Middle frontal gyrus (tissue), 1 donor: ENCODE data around the gene DRD2.

ENCODE experiments used
- DNase-seq: peaks from one replicate; pipeline ENCODE4 v3.0.0-alpha.2; 2015; ENCODE audit warnings: low spot score; ENCODE audit errors: extremely low spot score

DRD2 gene

GRCh38 chr11:113446112-113446511, 29.1 kb downstream of the DRD2 start:
- DNase-seq = no peak

GRCh38 chr11:113444502-113445123, 30.6 kb downstream of the DRD2 start:
- no peak for DNase-seq

DNA sequence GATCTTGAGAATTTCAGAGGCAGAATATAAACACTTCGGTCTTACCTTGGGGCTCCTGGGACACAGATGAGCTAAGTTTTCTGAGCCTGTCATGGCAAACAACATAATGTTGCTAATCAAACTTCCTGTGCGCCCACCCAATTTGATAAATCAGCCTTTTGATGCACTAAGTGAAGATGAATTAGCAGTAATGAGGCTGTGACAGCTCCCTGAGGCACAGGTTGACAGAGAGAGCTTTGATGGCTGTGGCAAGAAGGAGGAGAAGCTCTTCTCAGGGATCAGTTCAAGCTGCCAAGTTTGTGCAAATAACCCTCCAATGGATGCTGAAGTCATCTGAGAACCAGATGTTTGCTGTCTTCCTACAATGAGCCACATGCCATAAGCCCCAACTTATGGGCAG, 34.4 kb downstream of the DRD2 start:
- DNase-seq = no peak

- no peak for DNase-seq
Observed at GRCh38 chr11:113436672-113437252, 38.4 kb downstream of the DRD2 start.

- DNase-seq = no peak
Observed at GRCh38 chr11:113435190-113435968, 39.8 kb downstream of the DRD2 start.

DNA sequence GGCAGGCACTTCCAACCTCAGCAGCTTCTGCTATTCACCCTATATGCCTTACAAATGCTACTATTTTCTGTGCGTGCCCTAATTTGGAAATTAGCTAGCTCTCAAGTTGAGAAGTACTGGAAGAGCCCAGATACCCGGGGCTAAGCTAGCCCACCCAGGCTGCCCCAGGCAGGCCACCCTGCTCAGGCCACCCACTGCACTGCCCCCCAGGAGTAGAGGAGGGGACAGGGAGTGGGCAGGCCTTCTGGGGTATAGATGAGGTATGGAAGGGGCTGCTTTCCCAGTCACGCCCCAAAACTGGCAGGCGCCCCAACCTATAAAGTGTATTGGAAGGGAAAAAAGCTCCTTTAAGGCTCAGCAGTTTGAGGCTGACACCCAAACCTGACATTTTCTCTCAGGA, 43.5 kb downstream of the DRD2 start:
- DNase-seq = no peak

- no peak for DNase-seq
Observed at GRCh38 chr11:113426686-113427085, 48.5 kb downstream of the DRD2 start.

- DNase-seq = no peak
Observed at GRCh38 chr11:113420808-113421207, 54.4 kb downstream of the DRD2 start.

DNA sequence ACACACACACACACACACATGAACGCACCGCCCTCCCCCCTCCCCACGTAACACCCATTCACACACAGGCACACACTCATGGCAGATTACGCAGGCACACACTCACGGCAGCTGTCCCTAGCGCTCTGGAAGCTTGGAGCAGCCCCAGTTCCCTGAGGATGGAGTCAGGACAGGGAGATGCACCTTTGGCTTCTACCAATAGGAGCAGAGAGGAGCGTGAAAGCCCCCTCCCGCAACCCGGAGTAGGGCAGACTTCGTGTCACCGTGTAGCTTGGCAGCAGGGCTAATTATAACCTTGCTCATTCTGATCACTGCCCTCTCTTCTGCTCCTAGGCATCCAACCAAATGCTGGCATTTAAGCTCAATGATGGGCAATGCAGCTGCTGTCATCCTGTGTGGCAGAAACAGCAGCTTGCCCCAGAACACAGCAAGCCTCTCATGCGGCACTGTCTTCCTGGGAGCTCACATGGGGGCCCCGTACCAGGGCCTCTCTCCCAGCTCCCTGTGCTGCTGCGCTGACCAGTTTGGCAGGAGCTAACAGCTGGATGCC, 55.7 kb downstream of the DRD2 start:
- DNase-seq = no peak

GRCh38 chr11:113417428-113417827, 57.8 kb downstream of the DRD2 start:
- no peak for DNase-seq

GRCh38 chr11:113415343-113415742, 59.9 kb downstream of the DRD2 start:
- no peak for DNase-seq

DNA sequence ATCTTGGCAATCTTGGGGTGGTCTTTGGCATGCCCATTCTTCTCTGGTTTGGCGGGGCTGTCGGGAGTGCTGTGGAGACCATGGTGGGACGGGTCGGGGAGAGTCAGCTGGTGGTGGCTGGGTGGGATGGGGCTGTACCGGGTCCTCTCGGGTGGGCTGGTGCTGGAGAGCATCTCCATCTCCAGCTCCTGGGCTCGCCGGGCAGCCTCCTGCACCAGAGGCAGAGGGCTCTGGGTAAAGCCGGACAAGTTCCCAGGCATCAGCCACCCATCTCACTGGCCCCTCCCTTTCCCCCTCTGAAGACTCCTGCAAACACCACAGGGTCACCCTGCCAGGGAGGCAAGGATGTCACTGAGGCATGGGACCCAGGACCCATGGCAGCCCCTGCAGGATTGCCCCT, 62.5 kb downstream of the DRD2 start:
- no peak for DNase-seq

DNA sequence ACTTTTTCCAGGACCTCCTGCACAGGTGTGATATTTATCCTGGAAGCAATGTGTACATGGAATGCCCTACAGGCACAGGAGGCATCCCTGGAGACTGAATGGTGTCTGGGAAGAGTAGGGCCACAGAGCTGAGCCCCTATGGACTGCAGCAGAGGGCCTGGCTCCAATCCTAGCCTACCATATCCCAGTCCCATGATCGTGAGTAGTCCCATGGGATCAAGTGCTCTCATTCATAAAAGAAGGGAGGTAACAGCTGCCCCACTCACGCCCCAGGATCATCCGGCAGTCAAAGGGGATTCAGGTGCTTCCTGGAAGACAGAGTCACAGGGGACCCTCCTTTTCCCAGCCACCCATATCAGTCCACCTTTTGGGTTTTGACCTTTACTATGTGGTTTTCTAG, 63.7 kb downstream of the DRD2 start:
- no peak for DNase-seq

DNA sequence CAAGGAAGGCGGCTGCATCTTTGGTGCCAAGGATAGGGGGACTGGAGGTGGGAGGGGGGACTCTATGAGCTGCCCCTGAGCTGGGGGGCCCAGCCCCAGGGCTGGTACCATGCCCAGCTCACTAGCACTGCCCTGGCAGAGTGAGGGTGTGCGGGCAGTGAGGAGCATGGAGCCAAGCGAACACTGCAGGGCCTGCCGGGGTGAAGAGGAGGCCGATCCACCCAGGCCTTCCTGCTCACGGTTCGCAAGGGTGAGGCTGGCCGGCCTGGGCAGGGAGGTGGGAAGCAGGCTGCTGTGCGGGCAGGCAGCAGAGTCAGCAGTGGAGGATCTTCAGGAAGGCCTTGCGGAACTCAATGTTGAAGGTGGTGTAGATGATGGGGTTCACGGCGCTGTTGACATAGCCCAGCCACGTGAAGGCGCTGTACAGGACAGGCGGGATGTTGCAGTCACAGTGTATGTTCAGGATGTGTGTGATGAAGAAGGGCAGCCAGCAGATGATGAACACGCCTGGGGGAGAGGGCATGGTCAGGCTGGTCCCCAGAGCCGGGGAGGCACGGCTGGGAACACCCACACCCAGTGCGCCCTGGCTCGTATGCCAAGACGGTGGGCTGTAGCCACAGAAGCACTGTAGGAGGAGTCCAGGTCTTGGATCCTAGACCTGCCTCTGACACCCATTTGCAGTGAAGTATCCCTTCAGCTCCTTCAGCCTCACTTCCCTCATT, 64.6 kb downstream of the DRD2 start:
- DNase-seq = no peak

DNA sequence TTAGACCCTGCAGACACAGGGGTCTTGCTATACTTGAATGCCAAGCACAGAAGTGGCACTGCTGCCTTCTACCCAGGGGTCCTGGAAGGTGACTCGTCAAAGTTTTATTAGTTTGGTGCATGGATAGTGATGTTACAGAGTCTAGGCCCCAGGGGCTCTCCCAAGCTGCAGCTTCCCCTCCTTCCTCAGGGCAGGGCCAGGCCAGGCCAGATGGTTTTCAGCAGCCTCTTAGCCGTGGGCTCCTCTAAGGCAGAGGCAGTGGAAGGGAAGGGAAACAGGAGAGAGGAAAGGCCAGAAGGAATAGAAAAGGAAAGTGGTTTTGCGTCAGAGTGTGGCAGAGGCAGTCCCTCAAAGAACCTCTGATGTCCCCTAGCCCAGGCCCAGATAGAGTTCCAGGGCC, 65.7 kb downstream of the DRD2 start:
- DNase-seq = no peak

DNA sequence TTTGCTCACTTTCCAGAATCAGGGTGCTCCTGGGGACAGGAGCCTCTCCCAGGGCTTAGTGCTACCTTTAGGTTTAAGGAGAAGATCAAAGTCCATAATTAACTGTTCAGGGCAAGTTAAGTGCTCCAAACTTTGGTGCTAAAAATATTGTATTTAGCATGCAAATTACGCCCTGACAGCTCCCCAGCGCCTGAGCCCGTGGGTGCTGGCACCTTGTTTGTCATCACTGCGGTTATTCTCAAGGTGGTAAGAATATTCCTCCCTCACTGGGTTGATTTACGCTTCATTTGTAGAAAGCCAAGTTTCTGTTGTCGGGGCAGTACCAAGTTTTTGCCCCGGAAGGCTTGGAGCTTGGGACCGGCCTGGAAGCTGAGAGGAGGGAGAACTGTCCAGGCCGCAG, 66.3 kb downstream of the DRD2 start:
- no peak for DNase-seq

DNA sequence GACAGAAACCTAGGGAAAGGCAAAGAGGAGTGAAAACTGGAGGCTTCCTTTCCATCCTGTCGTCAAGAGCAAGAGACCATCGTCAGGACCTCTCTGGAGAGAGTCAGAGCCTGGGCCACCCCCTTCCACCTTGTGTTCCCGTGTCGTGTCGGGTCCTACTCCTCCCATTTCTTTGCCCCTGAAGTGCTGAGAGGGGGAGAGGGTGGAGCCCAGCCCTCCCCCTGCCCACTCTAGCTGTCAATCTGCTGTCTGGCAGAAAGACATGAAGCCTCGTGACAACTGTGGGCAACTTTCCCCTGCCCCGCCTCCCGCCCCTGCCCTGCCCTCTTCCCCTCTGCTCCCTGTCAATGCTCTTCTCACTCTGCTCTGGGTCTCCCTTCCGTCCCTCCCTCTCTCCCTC, 67.0 kb downstream of the DRD2 start:
- no peak for DNase-seq

GRCh38 chr11:113407163-113407562, 68.0 kb downstream of the DRD2 start:
- DNase-seq = no peak

GRCh38 chr11:113405724-113406478, 69.3 kb downstream of the DRD2 start:
- DNase-seq = no peak

- no peak for DNase-seq
Observed at GRCh38 chr11:113404859-113405430, 70.3 kb downstream of the DRD2 start.

DNA sequence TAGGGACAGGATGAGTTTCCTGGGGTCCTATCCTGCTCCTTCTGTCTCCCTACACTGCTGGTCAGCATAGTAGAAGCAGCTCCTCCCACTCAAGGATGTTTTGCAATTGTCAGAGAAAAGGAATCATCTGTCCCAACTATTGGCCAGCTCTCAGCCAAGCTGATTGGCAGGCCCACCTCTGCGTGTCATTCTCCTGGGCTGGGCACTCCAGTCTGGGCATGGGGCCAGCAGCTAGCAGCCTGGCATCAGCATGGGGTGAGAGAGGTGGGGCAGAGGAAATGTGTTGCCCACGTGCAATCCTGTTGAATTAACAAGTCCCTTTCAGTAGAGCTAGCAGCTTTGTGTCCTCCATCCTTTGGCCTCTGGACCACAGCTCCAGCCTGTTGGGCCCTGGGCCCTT, 73.5 kb downstream of the DRD2 start:
- no peak for DNase-seq
